Stimulated activated CD8-positive, alpha-beta memory T cell treated with anti-CD3 and anti-CD28 coated beads, Interleukin-4, amount 100 ng/mL, for 4 hours (primary cell): ENCODE measurements around the gene TCERG1L.
"Not testable (repeated sequence)": the region's sequence is repeated elsewhere in the genome, so short reads cannot be mapped to it uniquely, and the experiment has no call there.

Source experiments
- DNase-seq, 2 donors: peaks; one replicate each; pipeline ENCODE4 v3.0.0-alpha.2; 2020; ENCODE audit warnings: low read depth in 2 of 2, low spot score in 1 of 2

TCERG1L gene

GRCh38 chr10:131195558-131196159, 115.9 kb downstream of the TCERG1L start:
- DNase-seq = no peak

DNA sequence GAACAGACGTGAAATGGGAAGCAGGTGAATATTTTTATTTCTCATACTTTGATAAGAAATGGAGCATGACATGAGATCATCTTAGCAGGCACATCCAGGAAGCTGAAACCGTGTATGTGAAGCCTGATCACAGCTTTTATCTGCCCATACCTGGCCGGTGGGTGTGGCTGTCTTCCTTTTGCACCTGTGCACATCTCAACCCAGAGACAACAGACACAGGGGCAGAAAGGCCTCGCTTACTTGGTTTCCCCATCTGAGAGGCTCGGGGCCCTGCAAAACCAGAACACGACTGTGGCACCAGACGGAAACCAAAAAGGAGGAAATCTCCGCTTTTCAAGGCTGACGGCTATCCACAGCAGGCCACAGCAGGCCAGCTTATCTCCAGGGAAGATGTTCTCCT, 116.4 kb downstream of the TCERG1L start:
- DNase-seq = no peak

DNA sequence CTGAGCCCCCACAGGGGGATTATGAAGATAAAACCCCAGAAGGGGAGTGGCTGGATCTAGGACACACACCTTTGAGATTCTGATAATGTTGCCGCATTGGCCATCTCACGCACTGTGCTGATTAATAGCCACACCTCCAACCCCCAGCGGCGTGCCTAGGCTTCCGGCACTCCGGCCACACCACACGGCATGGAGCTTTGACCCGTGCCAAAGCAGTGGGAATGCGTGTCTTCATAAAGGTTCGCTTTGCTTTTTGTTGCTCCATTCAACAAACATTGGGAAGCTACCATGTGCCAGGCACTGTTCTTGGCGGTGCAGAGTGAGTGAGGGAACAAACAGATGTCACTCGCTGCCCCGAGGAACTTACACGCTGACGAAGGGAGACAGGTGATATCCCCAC, 117.6 kb downstream of the TCERG1L start:
- DNase-seq = no peak

DNA sequence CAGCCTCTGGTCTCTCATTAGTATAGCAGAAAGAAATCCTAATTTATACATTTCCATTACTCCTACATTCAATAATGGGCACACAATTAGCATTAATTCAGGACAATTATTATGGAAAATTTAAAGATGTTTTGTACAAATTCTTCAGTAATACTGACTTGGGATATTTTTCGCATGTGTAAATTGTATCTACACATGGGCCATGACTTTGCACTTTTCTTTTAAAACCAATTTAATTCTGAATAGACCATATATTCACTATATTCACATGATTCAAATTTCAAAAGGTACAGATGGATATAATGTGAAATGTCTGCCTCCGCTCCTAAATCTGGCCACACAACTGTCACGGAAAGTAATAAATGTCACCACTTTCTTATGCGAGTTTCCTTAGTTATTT, 123.0 kb downstream of the TCERG1L start:
- DNase-seq = no peak

- DNase-seq = no peak
Observed at GRCh38 chr10:131187926-131188325, 123.6 kb downstream of the TCERG1L start.

- no peak for DNase-seq
Observed at GRCh38 chr10:131187274-131187673, 124.2 kb downstream of the TCERG1L start.

- DNase-seq = no peak
Observed at GRCh38 chr10:131186547-131187253, 124.8 kb downstream of the TCERG1L start.

- DNase-seq = no peak
Observed at GRCh38 chr10:131184503-131184902, 127.0 kb downstream of the TCERG1L start.

DNA sequence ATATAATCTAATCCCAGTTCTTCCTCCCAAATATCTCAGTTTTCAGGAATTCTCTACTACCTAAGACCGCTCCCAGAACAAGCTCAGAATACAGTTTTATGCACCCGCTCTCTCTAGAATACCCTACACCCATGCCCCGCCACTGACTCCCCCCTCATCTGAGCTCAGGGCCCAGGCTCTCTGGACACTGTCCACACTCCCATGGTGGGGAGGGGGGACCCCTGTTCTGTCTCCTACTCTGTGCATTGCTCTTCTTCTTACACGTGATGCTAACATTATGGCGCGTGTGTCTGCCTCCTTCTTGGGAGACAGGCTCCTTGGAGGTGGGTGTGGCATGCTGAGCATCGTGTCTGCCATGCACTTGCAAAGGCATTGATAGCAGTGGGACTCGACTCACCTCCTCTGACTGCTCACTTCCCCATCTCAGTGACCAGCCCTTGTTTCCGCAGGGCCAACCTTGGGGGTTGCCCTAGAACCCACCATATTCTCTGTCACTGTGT, 127.9 kb downstream of the TCERG1L start:
- DNase-seq = no peak

- no peak for DNase-seq
Observed at GRCh38 chr10:131181456-131181855, 130.1 kb downstream of the TCERG1L start.

- DNase-seq = no peak
Observed at GRCh38 chr10:131180740-131181415, 130.6 kb downstream of the TCERG1L start.

DNA sequence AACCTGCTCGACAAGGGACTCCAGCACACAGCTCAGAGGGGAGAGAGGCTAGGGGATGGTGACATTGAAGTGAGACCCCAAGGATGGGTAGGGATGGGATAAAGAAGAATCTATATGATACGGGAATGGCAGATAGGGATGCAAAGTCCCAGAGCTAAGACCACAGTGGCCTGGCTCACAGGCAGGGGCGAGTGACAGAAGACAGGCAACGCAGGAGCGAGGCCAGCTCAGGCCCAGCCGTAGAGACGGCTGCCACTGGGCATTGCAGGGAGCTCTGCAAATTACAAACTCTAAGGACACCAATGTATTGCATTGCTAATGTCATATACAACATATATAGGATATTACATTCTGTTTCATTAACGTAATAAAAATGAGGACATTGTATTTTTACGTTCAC, 131.4 kb downstream of the TCERG1L start:
- no peak for DNase-seq

GRCh38 chr10:131179361-131179760, 132.2 kb downstream of the TCERG1L start:
- DNase-seq = no peak

GRCh38 chr10:131178521-131179331, 132.8 kb downstream of the TCERG1L start:
- no peak for DNase-seq

- no peak for DNase-seq
Observed at GRCh38 chr10:131177431-131178327, 133.8 kb downstream of the TCERG1L start.

DNA sequence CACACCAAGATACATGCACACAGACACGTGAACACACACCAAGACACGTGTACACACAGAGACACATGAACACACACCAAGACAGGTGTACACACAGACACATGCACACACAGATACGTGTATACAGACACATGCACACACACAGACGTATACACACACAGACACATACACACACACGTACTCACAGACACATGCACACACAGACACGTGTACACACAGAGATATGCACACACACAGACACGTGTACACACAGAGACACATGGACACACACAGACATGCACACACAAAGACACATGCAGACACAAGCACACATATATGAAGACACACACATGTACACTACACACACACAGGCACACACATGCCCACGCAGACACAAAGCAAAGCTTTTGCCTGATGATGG, 134.6 kb downstream of the TCERG1L start:
- no peak for DNase-seq

DNA sequence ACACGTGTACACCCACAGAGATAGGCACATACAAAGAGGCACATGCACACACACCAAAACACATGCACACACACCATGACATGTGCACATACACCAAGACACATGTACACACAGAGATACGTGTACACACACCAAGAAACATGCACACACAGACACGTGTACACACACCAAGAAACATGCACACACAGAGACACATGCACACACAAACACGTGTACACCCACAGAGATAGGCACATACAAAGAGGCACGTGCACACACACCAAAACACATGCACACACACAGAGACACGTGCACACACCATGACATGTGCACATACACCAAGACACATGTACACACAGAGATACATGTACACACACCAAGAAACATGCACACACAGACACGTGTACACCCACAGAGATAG, 135.2 kb downstream of the TCERG1L start:
- not testable (repeated sequence) for DNase-seq

GRCh38 chr10:131175891-131176290, 135.6 kb downstream of the TCERG1L start:
- DNase-seq = no peak

DNA sequence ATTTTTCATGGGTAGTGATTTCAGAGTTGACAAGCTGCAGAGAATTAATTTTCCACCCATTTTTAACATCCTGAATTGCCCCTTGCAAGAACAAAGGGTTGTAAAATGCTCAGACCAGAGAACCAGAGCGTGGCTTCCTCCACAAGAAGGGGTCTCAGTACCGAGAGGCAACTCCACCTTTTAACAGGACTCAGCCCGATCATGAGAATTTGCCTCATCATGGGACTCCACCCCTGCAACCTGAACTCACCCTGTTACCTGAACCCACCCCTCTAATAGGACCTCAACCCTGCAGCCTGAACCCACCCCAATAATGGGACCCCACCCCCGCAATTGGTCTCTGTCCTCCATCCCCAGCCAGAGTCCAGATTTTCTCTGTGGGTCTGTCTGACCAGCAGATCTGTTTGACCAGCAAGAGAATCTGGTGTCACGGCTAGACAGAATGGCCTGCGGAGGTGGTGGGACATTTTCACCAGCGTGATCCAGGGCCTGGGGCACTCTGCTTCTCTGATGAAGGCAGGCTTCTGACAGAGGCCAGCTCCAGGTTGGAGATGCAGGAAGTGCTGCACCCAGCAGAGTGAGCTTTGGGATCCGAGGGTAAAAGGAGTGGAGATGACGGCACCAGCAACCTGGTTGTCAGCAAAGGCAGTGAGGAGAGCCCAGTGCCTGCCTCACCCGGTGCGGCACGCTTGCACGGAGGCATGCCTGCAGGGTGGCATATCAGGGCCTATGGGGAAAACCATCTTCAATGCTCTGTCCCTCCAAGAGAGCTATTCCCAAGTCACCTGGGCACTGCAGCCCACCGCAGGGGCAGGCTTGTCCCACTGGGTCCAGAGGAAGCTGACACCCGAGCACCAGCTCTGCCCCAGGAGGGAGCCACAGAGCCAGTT, 136.6 kb downstream of the TCERG1L start:
- DNase-seq = no peak

GRCh38 chr10:131174211-131174565, 137.3 kb downstream of the TCERG1L start:
- no peak for DNase-seq
